ENCODE data around the gene ADGRA3.

GRCh38 chr4:22398671-22399070 is 117.2 kb downstream of the ADGRA3 start:
- no peak for TF ChIP-seq CTCF (IDR thresholded peaks at IDR 0.05; ENCODE audit: insufficient read depth, low read length, poor library complexity, severe bottlenecking)
- no peak for TF ChIP-seq EZH2phosphoT487 (conservative IDR thresholded peaks at IDR 0.05; ENCODE audit: low read length)

Measured in SU-DHL-6 (cell line).